Colonic mucosa (tissue), 4 donors: ENCODE data around the gene SH3PXD2A. TPM values are rescaled to one million over a fixed set of nuclear protein-coding genes. Genes with fewer than 3 reads are reported as not detected.

Experiments
- DNase-seq: peaks from one replicate; pipeline ENCODE4 v3.0.0-alpha.2; 2020
- H3K27ac ChIP-seq: fragments of 200-600 bp; one replicate; pipeline ENCODE4 v1.8.0; 2021
- H3K27me3 ChIP-seq: fragments of 200-600 bp; one replicate; pipeline ENCODE4 v1.8.0; 2021
- H3K36me3 ChIP-seq: fragments of 200-600 bp; one replicate; pipeline ENCODE4 v1.8.0; 2021
- H3K4me1 ChIP-seq: fragments of 200-600 bp; one replicate; pipeline ENCODE4 v1.8.0; 2021; ENCODE audit warnings: mild to moderate bottlenecking
- H3K4me3 ChIP-seq: fragments of 200-600 bp; one replicate; pipeline ENCODE4 v1.8.0; 2021
- H3K9ac ChIP-seq, 2 donors: one replicate each; pipeline ENCODE4 v1.7.0; 2013; ENCODE audit warnings: control low read depth in 2 of 2, low read depth in 2 of 2, low read length in 2 of 2
- H3K9me3 ChIP-seq: fragments of 200-600 bp; one replicate; pipeline ENCODE4 v1.8.0; 2021
- CTCF ChIP-seq: fragments of 200-600 bp; IDR thresholded peaks from one replicate; pipeline ENCODE4 v1.8.0; 2022; ENCODE audit warnings: antibody characterized with exemption, mild to moderate bottlenecking
- intact Hi-C: fragments of 100-400 bp; cut with DNase I; formaldehyde crosslinking; loops from one replicate; pipeline ENCODE4 v1.14.1; 2022
- total RNA-seq, 2 donors: library from RNA; stranded (reverse); fragmentation: NEBNext Ultra II Directional in 1 of 2; extraction: Animal tissue kit (Norgen Biotek cat#: 25700) in 1 of 2; gene quantifications; one replicate each; pipeline ENCODE4 v1.2.1, GENCODE V29; 2021
- donor health status: healthy.
- donor health status: DM: no; HTN: no; CAD: no.
- donor health status: DM: no; HTN: no; CAD: no.

SH3PXD2A gene
- total RNA-seq, 2 donors from 2014 or later = 37.5 to 40.8 TPM

- no peaks in the 10 kb centered on the region for H3K4me1 ChIP-seq
- no peaks in the 10 kb centered on the region for H3K9me3 ChIP-seq
- no peaks in the 10 kb centered on the region for H3K36me3 ChIP-seq
- intact Hi-C loops = no loop called here
- H3K27ac ChIP-seq = no peak overlapping the region
- TF ChIP-seq CTCF = no peak
- no peaks in the 10 kb centered on the region for H3K27me3 ChIP-seq
- H3K4me3 ChIP-seq = no peak overlapping the region
- no peak for DNase-seq
- no peak overlapping the region for H3K9ac ChIP-seq
Measured at GRCh38 chr10:103765981-103766380, 89.4 kb downstream of the SH3PXD2A start.

GRCh38 chr10:103765168-103765567 is 90.2 kb downstream of the SH3PXD2A start:
- Histone ChIP-seq H3K27me3 (no peaks in the 10 kb centered on the region), H3K4me1 (no peaks in the 10 kb centered on the region), H3K9me3 (no peaks in the 10 kb centered on the region), H3K27ac (no peak overlapping the region), H3K4me3 (no peak overlapping the region), H3K9ac (no peak overlapping the region), H3K36me3 (no peaks in the 10 kb centered on the region)
- intact Hi-C loops = no loop called here
- TF ChIP-seq CTCF = no peak
- no peak for DNase-seq

GRCh38 chr10:103764296-103765088 is 90.9 kb downstream of the SH3PXD2A start:
- Histone ChIP-seq H3K27me3 (no peaks in the 10 kb centered on the region), H3K27ac (no peak overlapping the region), H3K4me3 (no peak overlapping the region), H3K9me3 (no peaks in the 10 kb centered on the region), H3K36me3 (no peaks in the 10 kb centered on the region), H3K4me1 (peaks cover 4% of the 10 kb centered on the region), H3K9ac (no peak overlapping the region)
- intact Hi-C loops = no loop called here
- no peak for DNase-seq
- TF ChIP-seq CTCF = no peak

- no peak for DNase-seq
- intact Hi-C loops = no loop called here
- H3K27ac ChIP-seq = no peak overlapping the region
Measured at GRCh38 chr10:103763374-103764202, 91.8 kb downstream of the SH3PXD2A start.

More at GRCh38 chr10:103763374-103764202, 91.8 kb downstream of the SH3PXD2A start:
- H3K4me1 ChIP-seq = peaks cover 13% of the 10 kb centered on the region
- no peak for TF ChIP-seq CTCF
- H3K36me3 ChIP-seq = no peaks in the 10 kb centered on the region
- no peaks in the 10 kb centered on the region for H3K27me3 ChIP-seq
- no peak overlapping the region for H3K4me3 ChIP-seq
- no peak overlapping the region for H3K9ac ChIP-seq
- no peaks in the 10 kb centered on the region for H3K9me3 ChIP-seq
